Brain microvascular endothelial cell (primary cell): ENCODE results near the gene CAMK2D.

ENCODE experiments used
- DNase-seq: peaks from one replicate; pipeline ENCODE4 v3.0.0-alpha.2; 2020
- H3K27ac ChIP-seq: fragments of 250-450 bp; sonication (Bioruptor Pico); 2 replicates; pipeline ENCODE4 v1.5.1; 2020; ENCODE audit warnings: mild to moderate bottlenecking, moderate library complexity
- H3K27me3 ChIP-seq: fragments of 250-450 bp; sonication (Bioruptor Pico); replicated peaks from 2 replicates; pipeline ENCODE4 v1.5.1; 2020; ENCODE audit warnings: mild to moderate bottlenecking
- H3K36me3 ChIP-seq: fragments of 250-450 bp; sonication (Bioruptor Pico); replicated peaks from 2 replicates; pipeline ENCODE4 v1.5.1; 2020; ENCODE audit warnings: mild to moderate bottlenecking
- H3K4me3 ChIP-seq: 2 replicates; pipeline ENCODE4 v1.5.1; 2011; ENCODE audit warnings: low read depth, mild to moderate bottlenecking, control low read depth, low read length, moderate library complexity
- in situ Hi-C: cut with HindIII; loops from 2 replicates; pipeline ENCODE4 v1.10.0; 2017; ENCODE audit warnings: low sequenced_read_pairs, low pct_ligation_motif_present
- TF ChIP-seq, protein P1 (sequence below): IDR thresholded peaks from 2 replicates; pipeline ENCODE4 v1.5.1; 2011; ENCODE audit warnings: low read depth, mild to moderate bottlenecking, moderate library complexity, low read length, control low read depth, inconsistent platforms; ENCODE audit errors: missing control alignments

Gene CAMK2D

DNA sequence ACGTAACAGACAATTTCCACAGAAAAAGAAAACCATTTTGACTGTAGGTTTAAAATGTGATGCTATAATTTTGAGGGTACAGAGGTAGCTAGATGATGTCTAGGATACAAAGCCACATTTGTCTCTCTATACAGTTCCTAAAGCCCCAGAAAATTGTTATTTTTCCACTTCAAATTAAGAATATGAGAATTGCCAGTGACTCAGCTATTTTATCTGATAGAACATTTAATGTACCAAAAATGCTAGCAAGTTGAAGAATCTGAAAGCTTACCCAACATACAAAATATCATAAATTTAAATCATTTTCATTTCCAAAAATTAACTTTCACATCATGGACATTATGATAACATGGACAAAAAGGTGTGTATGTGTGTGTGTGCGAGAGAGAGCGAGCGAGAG lies 148.0 kb downstream of the CAMK2D start:
- Histone ChIP-seq H3K27ac (no peak overlapping the region), H3K4me3 (no peak overlapping the region), H3K27me3 (no peaks in the 10 kb centered on the region), H3K36me3 (no peaks in the 10 kb centered on the region)
- no peak for DNase-seq
- in situ Hi-C loops: no loop called here
- TF ChIP-seq, protein P1, sequence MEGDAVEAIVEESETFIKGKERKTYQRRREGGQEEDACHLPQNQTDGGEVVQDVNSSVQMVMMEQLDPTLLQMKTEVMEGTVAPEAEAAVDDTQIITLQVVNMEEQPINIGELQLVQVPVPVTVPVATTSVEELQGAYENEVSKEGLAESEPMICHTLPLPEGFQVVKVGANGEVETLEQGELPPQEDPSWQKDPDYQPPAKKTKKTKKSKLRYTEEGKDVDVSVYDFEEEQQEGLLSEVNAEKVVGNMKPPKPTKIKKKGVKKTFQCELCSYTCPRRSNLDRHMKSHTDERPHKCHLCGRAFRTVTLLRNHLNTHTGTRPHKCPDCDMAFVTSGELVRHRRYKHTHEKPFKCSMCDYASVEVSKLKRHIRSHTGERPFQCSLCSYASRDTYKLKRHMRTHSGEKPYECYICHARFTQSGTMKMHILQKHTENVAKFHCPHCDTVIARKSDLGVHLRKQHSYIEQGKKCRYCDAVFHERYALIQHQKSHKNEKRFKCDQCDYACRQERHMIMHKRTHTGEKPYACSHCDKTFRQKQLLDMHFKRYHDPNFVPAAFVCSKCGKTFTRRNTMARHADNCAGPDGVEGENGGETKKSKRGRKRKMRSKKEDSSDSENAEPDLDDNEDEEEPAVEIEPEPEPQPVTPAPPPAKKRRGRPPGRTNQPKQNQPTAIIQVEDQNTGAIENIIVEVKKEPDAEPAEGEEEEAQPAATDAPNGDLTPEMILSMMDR: no peak

DNA sequence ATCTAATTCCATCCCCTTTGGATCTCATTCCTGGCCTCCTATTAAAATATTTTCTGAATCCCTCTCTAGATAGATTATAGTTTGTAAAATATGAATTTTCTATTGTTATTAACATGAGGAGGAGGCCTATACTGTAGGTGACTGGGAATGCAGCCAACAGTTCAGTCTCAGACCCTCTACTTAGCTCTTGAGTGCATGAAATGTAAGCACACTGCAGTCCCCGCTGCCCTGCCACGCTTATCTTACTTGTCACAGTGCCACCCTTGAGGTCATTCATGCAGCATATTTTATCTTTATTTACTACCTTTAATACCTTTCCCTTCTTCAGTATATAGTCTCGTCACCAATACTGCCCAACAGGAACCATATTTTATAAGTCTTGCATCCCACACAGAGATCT lies 151.0 kb downstream of the CAMK2D start:
- Histone ChIP-seq H3K27ac (no peak overlapping the region), H3K27me3 (no peaks in the 10 kb centered on the region), H3K4me3 (no peak overlapping the region), H3K36me3 (no peaks in the 10 kb centered on the region)
- in situ Hi-C loops: no loop called here
- TF ChIP-seq, protein P1: no peak
- no peak for DNase-seq

DNA sequence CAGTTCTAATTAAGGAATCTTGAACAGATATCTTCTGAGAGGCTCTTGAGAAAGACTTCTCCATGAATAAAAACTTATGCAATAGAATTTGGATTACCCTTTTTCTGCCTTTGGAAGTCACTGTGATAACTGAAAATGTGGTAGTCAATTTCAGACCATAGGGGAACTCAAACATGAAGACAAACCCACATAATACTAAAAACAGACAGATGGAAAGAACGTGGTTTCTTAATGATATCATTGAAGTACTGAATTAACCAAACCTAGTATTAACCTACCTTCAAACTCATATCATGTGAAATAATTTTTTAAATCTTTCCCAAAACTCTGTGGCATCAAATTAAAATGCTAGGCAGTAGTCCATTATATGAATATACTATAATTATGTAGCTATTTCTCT lies 153.5 kb downstream of the CAMK2D start:
- TF ChIP-seq, protein P1: no peak
- no peak for DNase-seq
- Histone ChIP-seq H3K27ac (no peak overlapping the region), H3K4me3 (no peak overlapping the region), H3K27me3 (no peaks in the 10 kb centered on the region), H3K36me3 (no peaks in the 10 kb centered on the region)
- in situ Hi-C loops: no loop called here

DNA sequence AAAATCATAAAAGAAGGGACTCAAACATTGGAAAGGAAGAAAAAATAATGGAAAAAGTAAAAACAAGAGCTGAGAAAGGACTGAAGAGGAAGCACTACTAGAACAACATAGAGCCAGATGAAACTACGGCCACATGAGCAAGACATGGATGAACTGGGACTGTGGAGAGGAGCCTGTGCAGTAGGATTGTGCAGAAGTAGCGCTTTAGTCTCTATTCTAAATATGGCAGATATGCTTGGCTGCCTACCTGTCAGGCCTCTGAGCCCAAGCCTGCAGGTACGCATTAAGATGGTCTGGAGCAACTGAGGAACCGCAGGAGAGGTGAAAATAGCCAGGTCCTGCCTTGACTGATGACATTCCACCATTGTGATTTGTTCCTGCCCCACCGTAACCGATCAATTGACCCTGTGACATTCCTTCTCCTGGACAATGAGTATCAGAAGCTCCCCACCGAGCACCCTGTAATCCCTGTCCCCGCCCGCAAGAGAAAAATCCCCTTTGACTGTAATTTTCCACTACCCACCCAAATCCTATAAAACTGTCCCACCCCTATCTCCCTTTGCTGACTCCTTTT lies 154.3 kb downstream of the CAMK2D start:
- DNase-seq: no peak
- Histone ChIP-seq H3K4me3 (no peak overlapping the region), H3K27ac (no peak overlapping the region), H3K36me3 (no peaks in the 10 kb centered on the region), H3K27me3 (no peaks in the 10 kb centered on the region)
- TF ChIP-seq, protein P1: no peak
- in situ Hi-C loops: no loop called here

DNA sequence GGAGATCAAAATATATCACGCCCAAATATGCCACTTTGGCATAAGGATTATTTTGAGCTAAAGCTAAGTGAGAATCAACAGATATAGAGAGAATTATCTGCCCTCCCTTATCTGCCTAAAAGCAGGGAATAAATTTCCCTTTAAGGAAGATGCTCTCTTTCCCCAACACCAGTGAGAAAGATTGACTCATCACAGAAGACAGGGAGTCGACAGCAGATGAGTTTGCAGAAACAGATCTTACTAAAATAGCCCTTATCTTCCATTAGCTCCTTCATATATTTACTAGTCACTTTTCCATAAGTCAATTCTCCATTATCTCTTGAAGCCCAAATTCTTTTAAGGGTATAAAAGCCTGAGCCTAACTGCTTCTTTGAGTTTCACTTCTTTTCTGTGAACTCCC lies 156.6 kb downstream of the CAMK2D start:
- H3K27ac ChIP-seq: peak overlapping the region; percentile 30
- peak; percentile 20 for DNase-seq
- TF ChIP-seq, protein P1: no peak
- H3K36me3 ChIP-seq: no peaks in the 10 kb centered on the region
- no peak overlapping the region for H3K4me3 ChIP-seq
- no peaks in the 10 kb centered on the region for H3K27me3 ChIP-seq
- in situ Hi-C loops: no loop called here

DNA sequence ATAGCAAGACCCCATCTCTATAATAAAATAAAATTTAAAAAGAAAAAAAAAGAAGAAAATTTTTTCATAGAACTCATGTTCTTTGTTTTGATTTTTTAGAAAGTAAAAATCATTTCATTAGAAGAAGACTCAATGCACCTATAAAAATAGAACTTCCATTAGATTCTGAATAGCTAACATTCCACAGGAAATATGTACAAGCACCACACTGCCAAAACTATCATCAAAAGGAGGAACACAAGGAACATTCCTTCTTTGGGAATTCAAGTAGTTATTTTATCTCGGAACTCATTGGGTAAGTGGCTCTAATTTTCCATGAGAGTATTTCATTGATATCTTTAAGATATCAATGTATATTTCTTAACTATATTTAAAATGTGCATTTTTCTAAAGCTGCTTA lies 157.6 kb downstream of the CAMK2D start:
- Histone ChIP-seq H3K27ac (no peak overlapping the region), H3K4me3 (no peak overlapping the region), H3K27me3 (no peaks in the 10 kb centered on the region), H3K36me3 (no peaks in the 10 kb centered on the region)
- no peak for DNase-seq
- TF ChIP-seq, protein P1: no peak
- in situ Hi-C loops: no loop called here
